Rectal smooth muscle tissue (tissue), 1 donor: ENCODE measurements around the gene RTKN.
"Not testable (repeated sequence)": the region's sequence is repeated elsewhere in the genome, so short reads cannot be mapped to it uniquely, and the experiment has no call there.

Experiments used
- H3K27ac ChIP-seq: one replicate; pipeline ENCODE4 v1.7.0; 2013; ENCODE audit warnings: low read depth, low read length, inconsistent platforms
- H3K27me3 ChIP-seq: one replicate; pipeline ENCODE4 v1.7.0; 2013; ENCODE audit warnings: low read length; ENCODE audit not compliant: control insufficient read depth, insufficient read depth
- H3K36me3 ChIP-seq: one replicate; pipeline ENCODE4 v1.7.0; 2013; ENCODE audit warnings: low read length; ENCODE audit not compliant: control insufficient read depth, insufficient read depth
- H3K4me1 ChIP-seq: one replicate; pipeline ENCODE4 v1.7.0; 2013; ENCODE audit warnings: low read length; ENCODE audit not compliant: control insufficient read depth, insufficient read depth
- H3K4me3 ChIP-seq: one replicate; pipeline ENCODE4 v1.7.0; 2013; ENCODE audit warnings: low read length
- H3K9ac ChIP-seq: one replicate; pipeline ENCODE4 v1.7.0; 2013; ENCODE audit warnings: low read length

The RTKN gene

DNA sequence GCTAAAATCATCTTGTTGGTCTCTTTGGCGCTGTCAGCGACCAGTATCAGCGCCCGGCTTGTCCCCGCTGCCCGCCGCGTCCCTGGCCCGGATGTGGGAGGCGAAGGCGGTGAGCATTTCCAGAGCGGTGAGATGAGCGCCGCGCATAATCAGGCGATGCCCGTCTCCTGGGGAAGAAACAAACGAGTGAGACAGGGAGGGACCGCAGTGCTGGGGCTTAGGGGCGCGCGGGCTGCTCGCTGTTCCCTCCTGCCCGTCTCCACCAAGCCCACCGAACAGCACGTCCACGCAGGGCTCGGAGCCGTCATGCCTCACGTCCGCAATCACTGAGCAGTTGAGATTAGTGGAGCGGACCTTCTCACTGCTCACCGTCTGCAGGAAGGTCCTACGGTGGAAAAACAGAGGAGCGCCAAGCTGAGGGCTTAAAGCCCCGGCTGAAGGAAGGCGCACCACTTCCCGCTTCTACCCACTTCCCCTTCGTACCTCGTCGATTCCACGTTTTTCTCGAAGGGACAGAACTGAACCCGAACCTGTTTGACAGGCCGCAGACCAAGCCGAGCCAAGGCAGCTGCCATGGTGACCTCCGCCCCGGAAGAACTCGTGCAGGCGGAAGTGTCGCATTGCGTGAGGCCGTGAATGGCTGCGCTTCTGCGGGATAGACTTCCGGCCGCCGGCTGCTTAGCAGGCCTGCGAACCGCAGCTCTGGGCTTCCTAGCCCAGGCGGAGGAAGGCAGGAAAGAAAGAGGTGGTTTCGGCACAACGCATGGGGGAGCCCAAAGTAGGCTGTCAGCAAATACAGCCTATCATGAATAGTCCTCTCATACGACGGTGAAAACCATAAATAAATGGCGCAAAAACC, 30.6 kb upstream of the RTKN start, which contains the start of gene MRPL53:
Gene MRPL53 (minus strand): TSS at position 595 of the 859 bp plus-strand sequence. CDS start 20 bp downstream, at position 575.
- Histone ChIP-seq H3K27ac (peak within 1 kb of the TSS; percentile 91), H3K36me3 (peaks cover 13% of the 10 kb centered on the region), H3K4me1 (peaks cover 9% of the 10 kb centered on the region), H3K4me3 (peak within 1 kb of the TSS; percentile 97), H3K27me3 (no peaks in the 10 kb centered on the region), H3K9ac (peak within 1 kb of the TSS; percentile 36)

DNA sequence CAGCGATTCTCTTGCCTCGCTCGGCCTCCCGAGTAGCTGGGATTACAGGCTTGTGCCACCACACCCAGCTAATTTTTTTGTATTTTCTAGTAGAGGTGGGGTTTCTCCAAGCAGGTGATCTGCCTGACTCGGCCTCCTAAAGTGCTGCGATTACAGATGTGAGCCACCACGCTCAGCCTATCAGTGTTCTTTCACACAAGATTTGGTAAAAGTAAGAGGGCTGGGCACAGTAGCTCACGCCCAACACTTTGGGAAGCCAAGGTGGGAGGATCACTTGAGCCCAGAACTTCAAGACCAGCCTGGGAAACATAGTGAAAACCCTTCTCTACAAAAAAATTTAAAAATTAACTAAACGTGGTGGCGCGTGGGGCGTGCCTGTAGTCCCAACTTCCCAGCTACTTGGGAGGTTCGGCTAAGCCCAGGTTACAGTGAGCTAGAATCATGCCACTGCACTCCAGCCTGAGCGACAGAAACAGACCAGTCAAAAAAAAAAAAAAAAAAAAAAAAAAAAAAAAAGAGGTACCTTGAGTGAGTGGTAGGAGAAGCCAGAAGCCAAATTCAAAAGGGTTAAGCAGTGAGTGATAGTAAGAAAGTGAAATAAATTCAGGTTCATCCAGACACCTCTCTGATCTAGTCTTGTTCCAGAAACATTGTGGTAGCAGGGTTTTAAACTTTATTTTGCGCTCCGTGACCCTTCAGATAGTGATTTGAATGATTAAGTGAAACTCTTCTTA, 29.8 kb upstream of the RTKN start:
- Histone ChIP-seq H3K4me1 (peaks cover 9% of the 10 kb centered on the region), H3K27me3 (no peaks in the 10 kb centered on the region), H3K27ac (peak overlapping the region; percentile 91), H3K9ac (peak overlapping the region; percentile 36), H3K4me3 (peak overlapping the region; percentile 97), H3K36me3 (peaks cover 11% of the 10 kb centered on the region)

DNA sequence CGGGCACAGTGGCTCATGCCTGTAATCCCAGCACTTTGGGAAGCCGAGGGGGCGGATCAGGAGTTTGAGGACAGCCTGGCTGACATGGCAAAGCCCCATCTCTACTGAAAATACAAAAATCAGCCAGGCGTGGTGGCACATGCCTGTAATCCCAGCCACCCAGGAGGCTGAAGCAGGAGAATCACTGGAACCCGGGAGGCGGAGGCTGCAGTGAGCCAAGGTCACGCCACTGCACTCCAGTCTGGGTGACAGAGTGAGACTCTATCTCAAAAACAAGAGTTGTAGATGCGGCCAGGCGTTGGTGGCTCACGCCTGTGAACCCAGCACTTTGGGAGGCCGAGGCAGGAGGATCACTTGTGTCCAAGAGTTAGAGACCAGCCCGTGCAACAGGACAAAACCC, 29.0 kb upstream of the RTKN start:
- peaks cover 11% of the 10 kb centered on the region for H3K36me3 ChIP-seq
- H3K27me3 ChIP-seq, H3K4me1 ChIP-seq, H3K27ac ChIP-seq, H3K9ac ChIP-seq, H3K4me3 ChIP-seq: not testable (repeated sequence)

GRCh38 chr2:74464406-74464805, 22.7 kb upstream of the RTKN start:
- H3K4me3 ChIP-seq, result peak overlapping the region; percentile 86
- peaks cover 6% of the 10 kb centered on the region for H3K4me1 ChIP-seq
- H3K27ac ChIP-seq, result peak overlapping the region; percentile 68
- H3K36me3 ChIP-seq, result peaks cover 14% of the 10 kb centered on the region
- H3K27me3 ChIP-seq, result no peaks in the 10 kb centered on the region
- H3K9ac ChIP-seq, result peak overlapping the region; percentile 83

- Histone ChIP-seq H3K4me3 (no peak overlapping the region), H3K27me3 (no peaks in the 10 kb centered on the region), H3K36me3 (peaks cover 14% of the 10 kb centered on the region), H3K4me1 (peaks cover 9% of the 10 kb centered on the region), H3K9ac (no peak overlapping the region), H3K27ac (no peak overlapping the region)
Observed at GRCh38 chr2:74462786-74463105, 21.0 kb upstream of the RTKN start.

DNA sequence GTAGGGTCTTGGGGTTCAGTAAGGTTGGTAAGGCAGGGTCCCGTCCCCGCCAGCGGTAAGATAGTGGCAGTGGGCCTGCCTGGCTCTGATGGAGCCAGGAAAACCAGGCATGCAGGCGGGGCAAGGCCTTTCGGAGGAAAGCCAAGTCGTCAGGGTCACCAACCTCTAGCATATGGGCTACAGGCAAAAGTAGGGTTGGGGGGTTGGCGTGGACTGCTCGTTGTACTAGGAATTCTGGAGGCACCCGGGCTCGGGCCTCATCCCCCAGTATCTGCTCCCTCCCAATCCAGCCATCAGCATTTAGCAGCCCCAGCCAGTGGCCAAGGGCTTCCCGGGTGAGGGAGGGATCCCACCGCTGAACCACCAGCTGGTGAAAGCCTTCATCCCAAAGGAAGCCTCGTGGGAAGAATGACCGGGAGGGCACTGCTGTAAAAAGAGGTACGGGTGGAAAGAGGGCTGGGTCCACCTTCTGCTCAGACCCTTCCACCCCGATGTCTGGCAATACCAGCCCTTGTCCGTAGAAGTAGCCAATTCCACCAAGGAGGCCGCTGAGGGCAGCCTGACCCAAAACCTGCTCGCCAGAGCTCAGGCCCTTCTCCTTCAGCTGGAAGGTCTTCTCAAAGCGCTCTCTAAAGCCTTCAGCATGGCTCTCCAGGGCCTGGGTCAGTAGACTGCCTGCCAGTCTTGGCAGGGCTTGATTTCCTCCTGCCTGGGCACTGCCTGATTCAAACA, 20.5 kb upstream of the RTKN start:
- Histone ChIP-seq H3K36me3 (peaks cover 14% of the 10 kb centered on the region), H3K4me3 (no peak overlapping the region), H3K4me1 (peaks cover 9% of the 10 kb centered on the region), H3K27ac (no peak overlapping the region), H3K9ac (no peak overlapping the region), H3K27me3 (no peaks in the 10 kb centered on the region)

DNA sequence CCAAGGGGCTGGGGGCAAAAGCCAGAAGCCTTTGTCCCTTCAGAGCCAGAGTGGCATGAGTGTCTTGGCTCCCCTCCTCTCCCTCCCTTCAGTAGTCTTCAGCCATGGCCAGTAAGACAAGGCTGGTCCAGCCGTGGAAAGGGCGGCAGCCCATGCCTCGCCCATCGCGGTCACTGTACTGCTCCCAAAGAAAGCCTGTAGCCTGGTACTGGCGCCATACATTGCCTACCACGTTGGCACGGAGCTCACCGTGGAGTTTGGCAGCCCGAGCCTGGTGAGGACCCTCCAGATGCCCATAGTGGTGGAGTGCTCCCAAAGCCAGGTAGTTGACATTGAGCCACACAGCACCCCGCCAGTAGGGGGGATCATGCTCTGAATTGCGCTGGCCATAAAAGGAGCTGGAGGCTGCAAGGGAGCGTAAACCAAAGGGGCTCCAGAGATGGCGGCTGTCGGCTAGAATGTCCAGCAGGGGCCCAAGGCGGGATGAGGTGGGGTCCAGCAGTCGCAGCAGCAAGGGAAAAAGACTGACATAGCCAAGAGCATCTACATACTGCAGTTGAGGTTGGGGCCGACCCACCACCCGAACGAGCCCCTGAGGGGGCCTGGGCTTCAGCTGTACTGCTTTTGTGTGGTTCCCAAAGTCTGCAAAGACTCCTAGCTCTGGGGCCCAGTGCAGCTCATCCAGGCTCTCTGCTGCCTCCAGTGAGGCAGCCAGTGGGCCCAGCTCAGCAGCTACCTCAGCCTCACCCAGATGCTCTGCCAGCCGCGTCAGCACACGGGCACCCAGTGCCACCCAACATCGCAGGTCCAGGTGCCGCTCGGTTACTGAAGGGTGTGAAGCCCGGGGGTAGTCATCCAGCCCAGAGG, 19.7 kb upstream of the RTKN start:
- Histone ChIP-seq H3K9ac (no peak overlapping the region), H3K36me3 (peaks cover 14% of the 10 kb centered on the region), H3K4me3 (no peak overlapping the region), H3K4me1 (peaks cover 16% of the 10 kb centered on the region), H3K27me3 (no peaks in the 10 kb centered on the region), H3K27ac (no peak overlapping the region)

DNA sequence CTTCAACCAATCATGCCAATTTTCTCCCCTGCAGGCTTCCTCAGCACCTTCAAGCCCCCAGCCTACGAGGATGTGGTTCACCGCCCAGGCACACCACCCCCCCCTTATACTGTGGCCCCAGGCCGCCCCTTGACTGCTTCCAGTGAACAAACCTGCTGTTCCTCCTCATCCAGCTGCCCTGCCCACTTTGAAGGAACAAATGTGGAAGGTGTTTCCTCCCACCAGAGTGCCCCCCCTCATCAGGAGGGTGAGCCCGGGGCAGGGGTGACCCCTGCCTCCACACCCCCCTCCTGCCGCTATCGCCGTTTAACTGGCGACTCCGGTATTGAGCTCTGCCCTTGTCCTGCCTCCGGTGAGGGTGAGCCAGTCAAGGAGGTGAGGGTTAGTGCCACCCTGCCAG, 18.4 kb upstream of the RTKN start:
- H3K27me3 ChIP-seq, H3K9ac ChIP-seq, H3K4me3 ChIP-seq, H3K27ac ChIP-seq: not testable (repeated sequence)
- Histone ChIP-seq H3K36me3 (peaks cover 14% of the 10 kb centered on the region), H3K4me1 (peaks cover 26% of the 10 kb centered on the region)

- not testable (repeated sequence) for H3K27ac ChIP-seq, H3K9ac ChIP-seq, H3K27me3 ChIP-seq, H3K4me3 ChIP-seq
- Histone ChIP-seq H3K4me1 (peaks cover 26% of the 10 kb centered on the region), H3K36me3 (peaks cover 14% of the 10 kb centered on the region)
Observed at GRCh38 chr2:74459503-74460118, 17.9 kb upstream of the RTKN start.

GRCh38 chr2:74458938-74459363, 17.2 kb upstream of the RTKN start:
- H3K27ac ChIP-seq, result no peak overlapping the region
- H3K4me1 ChIP-seq, result peaks cover 22% of the 10 kb centered on the region

DNA sequence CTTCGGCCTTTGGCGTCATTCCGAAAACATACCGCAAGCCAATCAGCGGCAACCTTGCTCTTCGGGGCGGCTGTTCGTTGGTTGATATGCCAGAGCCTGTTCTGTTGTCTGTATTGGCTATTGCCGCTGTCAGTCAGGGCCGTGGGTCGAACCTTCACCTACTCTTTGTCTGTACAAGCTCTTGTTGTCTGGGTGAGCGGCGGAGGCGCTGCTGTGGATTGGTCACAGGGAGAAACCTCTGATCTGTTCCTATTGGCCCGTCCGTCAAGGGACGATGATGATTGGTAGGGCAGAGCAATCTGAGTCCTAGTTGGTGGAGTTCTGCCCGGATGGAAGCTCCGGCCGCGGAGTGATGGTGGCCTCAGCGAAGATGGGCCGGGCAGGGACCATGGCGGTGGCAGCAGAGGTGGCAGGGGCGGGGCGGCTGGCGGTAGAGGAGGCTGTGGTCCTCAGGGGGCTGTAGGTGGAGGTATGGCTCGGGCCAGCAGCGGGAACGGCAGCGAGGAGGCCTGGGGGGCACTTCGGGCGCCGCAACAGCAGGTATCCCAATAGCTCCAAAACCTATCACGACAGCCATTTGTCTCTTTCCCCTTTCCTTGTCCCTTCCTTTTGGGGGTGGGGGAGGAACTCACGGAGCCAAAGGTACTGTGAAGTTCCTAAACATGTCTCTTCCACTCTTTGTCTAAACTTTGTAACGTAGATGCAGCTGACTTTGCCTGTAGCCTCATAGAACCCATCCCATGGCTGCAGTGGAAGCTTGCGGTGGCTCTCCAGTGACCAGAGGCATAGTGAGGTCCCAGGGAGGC, 16.6 kb upstream of the RTKN start, which contains the start of gene WBP1:
Gene WBP1 (plus strand): TSS at position 307 of the 806 bp plus-strand sequence. CDS start 165 bp downstream, at position 472.
- Histone ChIP-seq H3K9ac (peak within 1 kb of the TSS; percentile 90), H3K27me3 (no peaks in the 10 kb centered on the region), H3K4me3 (peak within 1 kb of the TSS; percentile 85), H3K27ac (peak within 1 kb of the TSS; percentile 98), H3K36me3 (peaks cover 14% of the 10 kb centered on the region), H3K4me1 (peaks cover 22% of the 10 kb centered on the region)

More at GRCh38 chr2:74458938-74459363, 17.2 kb upstream of the RTKN start:
- H3K9ac ChIP-seq, result no peak overlapping the region
- peaks cover 14% of the 10 kb centered on the region for H3K36me3 ChIP-seq
- peak overlapping the region; percentile 62 for H3K4me3 ChIP-seq
- no peaks in the 10 kb centered on the region for H3K27me3 ChIP-seq
